Effector memory CD8-positive, alpha-beta T cell (primary cell): ENCODE results near the gene SMOC2.

ENCODE experiments used
- ATAC-seq: fragments of 150-1000 bp; cut with Tn5 transposase; replicated peaks from 2 replicates; pipeline ENCODE4 v1.10.0; 2021; ENCODE audit warnings: mild to moderate bottlenecking, moderate library complexity
- DNase-seq, 3 experiments: peaks; one replicate each; pipeline ENCODE4 v3.0.0; 2021
- H3K27ac Mint-ChIP-seq, 2 donors: one replicate each; pipeline ENCODE4 v1.8.0; 2022; ENCODE audit warnings: mild to moderate bottlenecking in 2 of 2, mixed read lengths in 2 of 2, moderate library complexity in 2 of 2
- H3K27me3 Mint-ChIP-seq, 2 donors: one replicate each; pipeline ENCODE4 v1.8.0; 2022; ENCODE audit warnings: mixed read lengths in 2 of 2
- H3K36me3 Mint-ChIP-seq: one replicate; pipeline ENCODE4 v1.8.0; 2022; ENCODE audit warnings: mild to moderate bottlenecking, moderate library complexity, mixed read lengths; ENCODE audit not compliant: insufficient read depth
- H3K4me1 Mint-ChIP-seq, 2 donors: one replicate each; pipeline ENCODE4 v1.8.0; 2022; ENCODE audit warnings: low read depth in 2 of 2, mixed read lengths in 2 of 2
- H3K4me3 Mint-ChIP-seq, 2 donors: one replicate each; pipeline ENCODE4 v1.8.0; 2022; ENCODE audit warnings: mild to moderate bottlenecking in 2 of 2, mixed read lengths in 2 of 2, moderate library complexity in 2 of 2
- H3K9me3 Mint-ChIP-seq, 2 donors: one replicate each; pipeline ENCODE4 v1.8.0; 2022; ENCODE audit warnings: mixed read lengths in 2 of 2

Gene SMOC2

GRCh38 chr6:168626046-168626602, 185.1 kb downstream of the SMOC2 start:
- ATAC-seq: no peak
- Mint-ChIP-seq H3K27me3 (peaks cover 2 to 4% of the 10 kb centered on the region in 2 donors), H3K27ac (no peak overlapping the region), H3K36me3 (no peaks in the 10 kb centered on the region), H3K4me1 (no peaks in the 10 kb centered on the region), H3K4me3 (no peak overlapping the region), H3K9me3 (no peaks in the 10 kb centered on the region)
- DNase-seq: no peak

DNA sequence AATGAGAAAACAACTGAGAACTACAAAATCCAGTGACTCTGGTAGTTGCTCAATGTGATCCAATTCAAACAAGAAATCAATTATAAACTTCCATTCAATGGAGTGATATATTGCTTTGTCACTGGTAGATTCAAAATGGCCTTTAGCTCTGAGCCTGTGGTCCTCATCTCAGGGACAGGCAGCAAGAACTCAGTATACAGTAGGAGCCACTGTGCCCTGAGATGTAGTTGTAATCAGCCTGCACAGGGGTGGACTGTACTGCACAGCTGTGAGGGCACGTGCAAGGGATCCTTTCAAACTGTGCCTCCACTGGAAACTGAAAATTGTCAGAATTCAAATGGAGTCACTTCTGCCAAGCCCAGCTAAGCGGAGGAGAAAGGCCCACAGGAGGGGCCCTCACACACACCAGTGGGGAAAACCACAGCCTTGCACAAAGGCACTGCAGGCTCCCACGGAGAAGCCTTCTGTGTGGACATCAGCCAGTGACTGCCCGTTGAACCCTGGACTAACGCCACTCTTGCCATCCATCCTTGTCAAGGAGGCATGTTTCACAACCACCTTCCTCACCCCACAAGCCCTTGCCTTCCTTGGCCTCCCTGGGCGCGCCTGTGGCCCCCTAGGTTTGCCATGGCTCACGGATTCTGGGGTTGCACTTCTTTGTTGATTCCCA, 186.7 kb downstream of the SMOC2 start:
- no peak for ATAC-seq
- Mint-ChIP-seq H3K4me3 (no peak overlapping the region), H3K4me1 (no peaks in the 10 kb centered on the region)

GRCh38 chr6:168628176-168628553, 187.2 kb downstream of the SMOC2 start:
- H3K4me1 Mint-ChIP-seq: no peaks in the 10 kb centered on the region
- no peak overlapping the region for H3K27ac Mint-ChIP-seq
- no peak for DNase-seq
- ATAC-seq: no peak
- peaks cover 12 to 19% of the 10 kb centered on the region in 2 donors for H3K27me3 Mint-ChIP-seq
- H3K36me3 Mint-ChIP-seq: no peaks in the 10 kb centered on the region
- H3K9me3 Mint-ChIP-seq: peaks cover 0 to 3% of the 10 kb centered on the region in 2 donors
- H3K4me3 Mint-ChIP-seq: no peak overlapping the region

More for the DNA sequence above, 186.7 kb downstream of the SMOC2 start:
- Mint-ChIP-seq H3K27ac (no peak overlapping the region), H3K9me3 (no peaks in the 10 kb centered on the region), H3K27me3 (peaks cover 12 to 14% of the 10 kb centered on the region in 2 donors), H3K36me3 (no peaks in the 10 kb centered on the region)
- DNase-seq: no peak

DNA sequence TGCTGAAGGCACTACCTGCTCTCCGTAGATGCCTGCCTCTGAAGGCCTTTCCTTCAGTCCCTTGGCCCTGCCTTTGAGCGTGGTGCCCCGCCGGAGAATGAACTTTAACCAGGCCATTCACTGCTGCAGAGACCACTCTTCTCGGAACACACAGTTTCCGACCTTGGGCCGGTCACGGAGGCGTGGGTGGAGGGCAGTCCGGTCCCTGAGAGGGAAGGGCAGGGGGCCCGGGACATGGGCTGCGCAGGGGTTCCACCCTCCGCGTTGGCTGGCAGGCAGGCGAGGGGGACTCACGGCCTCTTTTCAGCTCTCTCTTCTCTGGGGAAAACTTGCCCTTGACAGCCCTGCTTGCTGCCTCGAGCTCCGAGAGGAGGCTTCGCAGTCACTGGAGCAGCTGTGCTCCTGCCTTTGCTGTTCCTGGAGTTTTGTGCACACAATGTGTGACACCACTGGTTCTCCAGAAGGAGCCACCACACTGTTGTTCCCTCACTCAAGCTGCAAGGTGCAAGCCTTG, 187.8 kb downstream of the SMOC2 start:
- Mint-ChIP-seq H3K27ac (no peak overlapping the region), H3K27me3 (peaks cover 16 to 26% of the 10 kb centered on the region in 2 donors), H3K4me1 (no peaks in the 10 kb centered on the region), H3K36me3 (no peaks in the 10 kb centered on the region), H3K9me3 (peaks cover 0 to 9% of the 10 kb centered on the region in 2 donors), H3K4me3 (no peak overlapping the region)
- no peak for ATAC-seq
- DNase-seq: no peak

GRCh38 chr6:168631564-168631963, 190.6 kb downstream of the SMOC2 start:
- no peak for ATAC-seq
- H3K4me3 Mint-ChIP-seq: no peak overlapping the region
- peaks cover 24 to 39% of the 10 kb centered on the region in 2 donors for H3K27me3 Mint-ChIP-seq
- peaks cover 0 to 13% of the 10 kb centered on the region in 2 donors for H3K9me3 Mint-ChIP-seq
- no peaks in the 10 kb centered on the region for H3K4me1 Mint-ChIP-seq
- H3K36me3 Mint-ChIP-seq: no peaks in the 10 kb centered on the region
- no peak for DNase-seq
- no peak overlapping the region for H3K27ac Mint-ChIP-seq

GRCh38 chr6:168632694-168633093, 191.7 kb downstream of the SMOC2 start:
- H3K27ac Mint-ChIP-seq: no peak overlapping the region

DNA sequence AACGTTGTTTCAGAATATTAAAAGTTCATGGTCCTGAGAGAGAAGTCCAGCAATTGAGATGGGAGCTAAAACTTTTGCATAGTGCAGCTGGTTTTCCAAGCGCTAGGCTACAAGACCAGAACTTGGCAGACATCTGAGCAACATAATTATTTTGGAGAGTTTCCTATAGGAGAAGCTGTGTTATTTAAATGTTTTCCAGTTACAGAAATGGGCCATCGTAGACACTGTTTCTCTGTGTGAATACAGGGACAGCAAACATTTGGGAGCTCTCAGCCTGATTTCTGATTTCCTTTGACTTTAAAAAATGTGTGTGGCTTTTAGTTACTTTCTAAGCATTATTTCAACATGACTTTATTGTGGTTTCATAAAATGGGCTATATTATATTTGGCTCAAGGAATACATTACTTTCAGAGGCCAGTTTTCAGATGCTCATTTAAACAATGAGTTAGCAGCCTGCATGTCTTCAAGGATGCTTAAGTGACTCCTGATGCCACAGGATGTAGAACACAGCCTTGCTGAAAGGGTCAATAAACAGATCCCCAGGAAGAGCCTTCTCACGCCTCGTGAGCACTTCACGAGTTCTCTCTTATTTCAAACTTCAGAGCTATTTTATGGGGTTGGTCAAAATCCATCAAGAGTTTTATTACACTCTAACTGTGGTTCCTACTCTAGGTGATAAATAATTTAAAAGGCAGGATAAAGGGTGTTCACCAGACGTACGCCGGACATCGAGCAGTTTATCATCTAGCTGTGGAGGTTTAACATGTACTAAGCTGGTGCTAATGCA, 193.8 kb downstream of the SMOC2 start:
- no peak for DNase-seq
- no peak overlapping the region for H3K27ac Mint-ChIP-seq
- no peak for ATAC-seq
- H3K27me3 Mint-ChIP-seq: peaks cover 30 to 57% of the 10 kb centered on the region in 2 donors
- no peaks in the 10 kb centered on the region for H3K36me3 Mint-ChIP-seq
- no peaks in the 10 kb centered on the region for H3K4me1 Mint-ChIP-seq
- H3K9me3 Mint-ChIP-seq: peaks cover 0 to 13% of the 10 kb centered on the region in 2 donors
- H3K4me3 Mint-ChIP-seq: no peak overlapping the region

More at GRCh38 chr6:168632694-168633093, 191.7 kb downstream of the SMOC2 start:
- Mint-ChIP-seq H3K4me1 (no peaks in the 10 kb centered on the region), H3K9me3 (peaks cover 0 to 13% of the 10 kb centered on the region in 2 donors), H3K27me3 (peaks cover 24 to 45% of the 10 kb centered on the region in 2 donors), H3K4me3 (no peak overlapping the region), H3K36me3 (no peaks in the 10 kb centered on the region)
- DNase-seq: no peak
- ATAC-seq: no peak

- Mint-ChIP-seq H3K27me3 (peaks cover 30 to 66% of the 10 kb centered on the region in 2 donors), H3K4me1 (no peaks in the 10 kb centered on the region), H3K9me3 (peaks cover 0 to 13% of the 10 kb centered on the region in 2 donors), H3K27ac (no peak overlapping the region), H3K36me3 (no peaks in the 10 kb centered on the region), H3K4me3 (no peak overlapping the region)
- no peak for ATAC-seq
- DNase-seq: no peak
These were observed 195.4 kb downstream of the SMOC2 start for GRCh38 chr6:168636147-168637004.

GRCh38 chr6:168637834-168638233, 196.8 kb downstream of the SMOC2 start:
- Mint-ChIP-seq H3K27me3 (peaks cover 23 to 59% of the 10 kb centered on the region in 2 donors), H3K36me3 (no peaks in the 10 kb centered on the region), H3K27ac (no peak overlapping the region), H3K4me3 (no peak overlapping the region), H3K4me1 (no peaks in the 10 kb centered on the region), H3K9me3 (peaks cover 0 to 13% of the 10 kb centered on the region in 2 donors)
- ATAC-seq (no peak), DNase-seq (no peak)

GRCh38 chr6:168638468-168639271, 197.7 kb downstream of the SMOC2 start:
- DNase-seq (no peak), ATAC-seq (no peak)
- Mint-ChIP-seq H3K27me3 (peaks cover 20 to 58% of the 10 kb centered on the region in 2 donors), H3K4me1 (no peaks in the 10 kb centered on the region), H3K4me3 (no peak overlapping the region), H3K36me3 (no peaks in the 10 kb centered on the region), H3K27ac (no peak overlapping the region), H3K9me3 (peaks cover 0 to 6% of the 10 kb centered on the region in 2 donors)

DNA sequence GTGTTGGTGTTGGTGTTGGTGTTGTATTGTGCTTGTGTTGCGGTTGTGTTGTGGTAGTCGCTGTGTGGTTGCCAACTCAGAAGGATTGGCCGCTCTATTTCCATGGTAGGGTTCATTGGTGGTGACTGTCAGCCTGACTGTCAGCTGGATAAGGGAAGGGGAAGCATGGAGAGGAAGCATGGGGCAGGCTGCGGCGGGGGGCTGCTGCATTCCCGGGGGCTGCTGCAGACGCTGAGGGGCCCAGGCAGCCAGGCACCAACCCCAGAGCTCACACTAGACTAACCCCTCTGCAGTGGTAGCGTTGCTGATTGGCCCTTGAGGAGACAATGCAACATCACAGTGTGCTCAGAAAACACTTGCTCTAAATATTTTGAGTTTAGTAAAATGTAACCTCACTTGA, 199.2 kb downstream of the SMOC2 start:
- no peak overlapping the region for H3K27ac Mint-ChIP-seq
- H3K4me1 Mint-ChIP-seq: no peaks in the 10 kb centered on the region
- H3K36me3 Mint-ChIP-seq: no peaks in the 10 kb centered on the region
- H3K4me3 Mint-ChIP-seq: no peak overlapping the region
- DNase-seq: no peak
- peaks cover 12 to 53% of the 10 kb centered on the region in 2 donors for H3K27me3 Mint-ChIP-seq
- ATAC-seq: no peak
- H3K9me3 Mint-ChIP-seq: no peaks in the 10 kb centered on the region

DNA sequence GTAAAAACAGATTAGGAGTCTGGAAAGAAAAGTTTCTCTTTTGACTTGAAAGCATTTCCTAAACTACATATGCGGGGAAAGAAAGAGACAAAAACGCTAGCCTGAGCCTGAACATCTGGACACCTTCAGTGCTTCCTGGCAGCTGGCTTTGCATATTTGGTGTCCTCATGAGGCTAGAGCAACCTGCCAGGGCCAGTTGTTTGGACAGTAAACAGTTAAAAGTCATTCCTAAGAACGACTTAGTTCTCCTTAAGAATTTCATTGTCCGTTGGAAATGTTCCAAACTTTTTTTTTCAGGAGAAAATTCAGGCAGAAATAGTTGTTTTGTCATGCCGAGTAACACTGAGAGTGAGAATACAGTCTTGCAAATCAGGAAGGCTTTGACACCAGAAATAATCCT, 199.8 kb downstream of the SMOC2 start:
- ATAC-seq (no peak), DNase-seq (no peak)
- Mint-ChIP-seq H3K9me3 (no peaks in the 10 kb centered on the region), H3K4me1 (no peaks in the 10 kb centered on the region), H3K4me3 (no peak overlapping the region), H3K36me3 (no peaks in the 10 kb centered on the region), H3K27me3 (peaks cover 12 to 57% of the 10 kb centered on the region in 2 donors), H3K27ac (no peak overlapping the region)
